C4-2B (cell line): ENCODE results near the gene NGLY1.

Source experiments
- H3K27ac ChIP-seq: fragments of 450-650 bp; 2 replicates; pipeline ENCODE4 v1.5.1; 2017
- ZFX ChIP-seq: fragments of 450-650 bp; IDR thresholded peaks from 2 replicates; pipeline ENCODE4 v1.6.1; 2017
- TF ChIP-seq, protein P1 (sequence below): fragments of 450-650 bp; conservative IDR thresholded peaks from 2 replicates; pipeline ENCODE4 v1.5.1; 2017; ENCODE audit warnings: mild to moderate bottlenecking

Gene NGLY1

DNA sequence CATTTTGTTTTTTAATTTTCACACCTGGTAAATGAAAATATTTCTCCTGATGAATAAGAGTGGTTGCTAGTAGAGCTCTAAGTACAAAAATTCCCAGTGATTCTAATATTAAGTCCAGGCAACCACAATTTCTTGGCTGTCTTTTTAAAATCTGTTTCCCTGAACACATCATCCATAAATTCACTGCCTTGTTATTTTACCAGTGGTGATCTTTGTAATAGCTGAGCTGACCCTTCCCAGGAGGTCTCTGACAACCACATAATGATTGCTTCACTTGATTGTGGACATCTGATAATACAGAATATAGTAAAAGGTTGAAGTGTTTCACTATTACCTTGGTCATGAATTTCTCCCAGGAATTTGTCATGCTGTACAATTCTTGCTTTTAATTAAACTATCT is 104.7 kb downstream of the NGLY1 start:
- TF ChIP-seq, protein P1, sequence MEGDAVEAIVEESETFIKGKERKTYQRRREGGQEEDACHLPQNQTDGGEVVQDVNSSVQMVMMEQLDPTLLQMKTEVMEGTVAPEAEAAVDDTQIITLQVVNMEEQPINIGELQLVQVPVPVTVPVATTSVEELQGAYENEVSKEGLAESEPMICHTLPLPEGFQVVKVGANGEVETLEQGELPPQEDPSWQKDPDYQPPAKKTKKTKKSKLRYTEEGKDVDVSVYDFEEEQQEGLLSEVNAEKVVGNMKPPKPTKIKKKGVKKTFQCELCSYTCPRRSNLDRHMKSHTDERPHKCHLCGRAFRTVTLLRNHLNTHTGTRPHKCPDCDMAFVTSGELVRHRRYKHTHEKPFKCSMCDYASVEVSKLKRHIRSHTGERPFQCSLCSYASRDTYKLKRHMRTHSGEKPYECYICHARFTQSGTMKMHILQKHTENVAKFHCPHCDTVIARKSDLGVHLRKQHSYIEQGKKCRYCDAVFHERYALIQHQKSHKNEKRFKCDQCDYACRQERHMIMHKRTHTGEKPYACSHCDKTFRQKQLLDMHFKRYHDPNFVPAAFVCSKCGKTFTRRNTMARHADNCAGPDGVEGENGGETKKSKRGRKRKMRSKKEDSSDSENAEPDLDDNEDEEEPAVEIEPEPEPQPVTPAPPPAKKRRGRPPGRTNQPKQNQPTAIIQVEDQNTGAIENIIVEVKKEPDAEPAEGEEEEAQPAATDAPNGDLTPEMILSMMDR: no peak
- TF ChIP-seq ZFX: no peak
- no peak overlapping the region for H3K27ac ChIP-seq

DNA sequence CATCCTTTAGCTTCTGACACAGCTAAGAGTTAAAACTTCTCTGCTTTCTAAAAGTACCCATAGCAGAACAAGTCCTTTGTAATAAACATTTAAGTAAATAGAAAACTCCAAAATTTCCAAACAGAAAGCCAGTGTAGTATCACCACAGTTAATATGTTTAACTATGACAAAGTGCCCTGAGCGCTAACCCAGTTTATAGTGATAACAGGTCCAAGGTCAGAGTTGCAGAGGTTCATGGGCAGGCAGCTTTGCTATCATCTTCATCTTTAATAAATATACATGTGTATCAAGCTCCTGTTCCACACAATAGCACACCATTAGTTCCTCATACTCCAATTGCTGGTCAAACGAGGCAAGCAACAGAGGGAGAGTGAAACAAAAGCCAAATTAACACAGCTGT is 106.1 kb downstream of the NGLY1 start:
- no peak overlapping the region for H3K27ac ChIP-seq
- TF ChIP-seq, protein P1: no peak
- no peak for TF ChIP-seq ZFX

DNA sequence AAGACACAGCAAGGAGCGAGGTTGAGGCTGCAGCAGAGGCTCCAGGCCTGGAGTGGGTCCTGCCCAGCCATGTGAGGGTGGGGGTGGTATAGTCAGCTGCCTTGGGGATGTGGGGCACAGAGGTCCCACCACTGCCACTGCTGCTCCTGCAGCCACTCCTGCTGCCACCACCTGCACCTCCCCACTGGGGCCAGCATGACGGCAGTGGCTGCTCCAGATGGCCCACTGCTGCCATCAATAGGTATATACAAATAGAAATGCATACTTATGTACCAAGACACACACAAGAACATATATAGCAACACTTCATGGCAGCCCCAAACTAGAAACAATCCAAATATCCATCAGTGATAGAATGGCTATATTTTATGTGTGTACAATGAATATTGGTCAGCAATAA is 108.6 kb downstream of the NGLY1 start:
- H3K27ac ChIP-seq: no peak overlapping the region
- TF ChIP-seq, protein P1: no peak
- TF ChIP-seq ZFX: no peak

DNA sequence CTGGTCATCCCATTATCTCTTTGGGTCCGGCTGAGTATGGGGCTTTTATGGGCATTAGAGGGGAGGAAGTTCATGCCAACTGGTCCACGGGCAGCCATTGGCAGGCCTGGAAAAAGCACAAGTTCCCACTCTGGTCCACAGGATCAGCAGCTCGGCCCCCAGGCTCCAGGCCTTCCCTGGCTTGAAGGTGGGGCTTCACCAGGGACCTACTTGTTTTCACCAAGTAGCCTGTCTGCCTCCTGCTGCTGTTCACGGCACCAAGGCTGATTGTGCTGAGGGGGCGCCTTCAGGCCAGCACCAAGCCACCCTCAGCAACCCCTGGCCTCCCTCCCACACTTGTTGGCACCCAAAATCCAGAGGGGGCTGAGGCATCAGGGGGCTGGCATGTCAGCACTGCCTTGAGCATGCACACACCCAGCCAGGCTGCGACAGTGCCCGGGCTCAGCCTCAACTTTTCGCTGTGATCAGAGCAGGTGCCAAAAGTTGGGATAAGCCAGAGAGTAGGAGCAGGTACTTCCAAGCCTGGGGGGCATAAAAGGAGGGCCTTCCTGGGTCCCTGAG is 109.4 kb downstream of the NGLY1 start:
- no peak overlapping the region for H3K27ac ChIP-seq
- TF ChIP-seq ZFX: no peak
- TF ChIP-seq, protein P1: no peak
